ENCODE measurements around the gene EEPD1. TPM values are rescaled to one million over a fixed set of nuclear protein-coding genes. Genes with fewer than 3 reads are reported as not detected.

Gene EEPD1
- total RNA-seq, 1 experiment from 2014 or later: 5.0 TPM

DNA sequence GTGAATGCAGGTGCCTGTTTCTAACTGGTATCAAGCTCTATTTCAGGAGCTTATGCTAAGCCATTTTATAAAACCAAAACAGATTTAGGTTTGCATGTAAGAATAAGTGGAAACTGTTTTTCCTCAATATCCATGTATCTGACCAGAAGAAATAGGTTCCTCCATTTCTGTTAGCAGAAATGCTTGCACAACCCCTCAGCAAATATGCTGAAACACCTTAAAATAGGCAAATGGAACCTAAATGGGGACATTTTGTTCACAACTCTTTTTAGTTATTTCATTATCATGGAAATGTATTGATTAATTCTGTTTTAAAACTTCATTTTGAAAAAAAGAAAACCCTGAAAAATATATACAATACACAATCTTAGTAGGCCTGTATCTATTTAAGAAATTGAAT, 8.9 kb upstream of the EEPD1 start:
- Mint-ChIP-seq H3K4me3 (no peak overlapping the region), H3K36me3 (ENCODE audit: insufficient read depth in 1 of 3, low read depth in 3 of 3) (peaks cover 0 to 4% (median 2%) of the 10 kb centered on the region in 3 experiments; a peak in 3 of 7 replicates), H3K27ac (no peak overlapping the region), H3K4me1 (peaks cover 6 to 8% of the 10 kb centered on the region in 2 experiments), H3K27me3 (ENCODE audit: low read depth) (peaks cover 1% of the 10 kb centered on the region; the same call in 1 of the 2 replicates), H3K9me3 (peaks cover 0 to 3% of the 10 kb centered on the region in 2 experiments; a peak in 1 of 5 replicates)
- Histone ChIP-seq H3T11ph (ENCODE audit: low read length) (no peak overlapping the region), H3K18ac (ENCODE audit: insufficient read length, low read depth, low read length) (no peak overlapping the region), H3K79me2 (ENCODE audit: insufficient read depth, low read length) (no peaks in the 10 kb centered on the region), H4K8ac (replicated peaks; ENCODE audit: insufficient read length, low read depth, low read length) (no peak overlapping the region), H2BK120ac (ENCODE audit: low read depth, low read length, poor library complexity, severe bottlenecking) (no peak overlapping the region), H3K4me2 (ENCODE audit: insufficient read depth, insufficient read length, low read length) (no peak overlapping the region), H3K4me1 (ENCODE audit: insufficient read depth, low read length) (no peaks in the 10 kb centered on the region), H3K79me1 (ENCODE audit: insufficient read depth, low read depth, low read length, poor library complexity, severe bottlenecking) (no peaks in the 10 kb centered on the region), H3K4ac (ENCODE audit: low read depth, low read length) (no peak overlapping the region), H2BK20ac (ENCODE audit: low read depth, low read length, poor library complexity, severe bottlenecking) (no peak overlapping the region), H2BK12ac (ENCODE audit: insufficient read length, low read depth, low read length) (no peak overlapping the region), H2BK15ac (ENCODE audit: low read depth, low read length) (no peak overlapping the region), H3K9me3 (ENCODE audit: control insufficient read depth, low read depth, low read length) (no peaks in the 10 kb centered on the region), H2BK5ac (ENCODE audit: insufficient read length, low read length) (no peak overlapping the region), H4K5ac (ENCODE audit: insufficient read length, low read depth, low read length) (no peak overlapping the region), H4K91ac (ENCODE audit: insufficient read length, low read depth, low read length) (no peak overlapping the region), H3K27me3 (ENCODE audit: insufficient read depth, low read length) (no peaks in the 10 kb centered on the region), H3K56ac (ENCODE audit: insufficient read length, low read depth, low read length) (no peak overlapping the region), H2AK5ac (ENCODE audit: insufficient read length, low read length) (no peak overlapping the region), H3K23me2 (ENCODE audit: insufficient read length, low read depth, low read length, poor library complexity, severe bottlenecking) (no peaks in the 10 kb centered on the region), H4K20me1 (ENCODE audit: control insufficient read depth, insufficient read depth, insufficient read length) (no peaks in the 10 kb centered on the region), H2AFZ (ENCODE audit: low read length) (no peak overlapping the region), H3K14ac (ENCODE audit: insufficient read depth, low read length) (no peak overlapping the region), H3K23ac (ENCODE audit: insufficient read length, low read depth, low read length) (no peak overlapping the region), H3K27ac (ENCODE audit: insufficient read length, low read depth, low read length) (no peak overlapping the region), H3K9ac (ENCODE audit: extremely low read depth, insufficient read length, low read length) (no peak overlapping the region)
- TF ChIP-seq, protein P1, sequence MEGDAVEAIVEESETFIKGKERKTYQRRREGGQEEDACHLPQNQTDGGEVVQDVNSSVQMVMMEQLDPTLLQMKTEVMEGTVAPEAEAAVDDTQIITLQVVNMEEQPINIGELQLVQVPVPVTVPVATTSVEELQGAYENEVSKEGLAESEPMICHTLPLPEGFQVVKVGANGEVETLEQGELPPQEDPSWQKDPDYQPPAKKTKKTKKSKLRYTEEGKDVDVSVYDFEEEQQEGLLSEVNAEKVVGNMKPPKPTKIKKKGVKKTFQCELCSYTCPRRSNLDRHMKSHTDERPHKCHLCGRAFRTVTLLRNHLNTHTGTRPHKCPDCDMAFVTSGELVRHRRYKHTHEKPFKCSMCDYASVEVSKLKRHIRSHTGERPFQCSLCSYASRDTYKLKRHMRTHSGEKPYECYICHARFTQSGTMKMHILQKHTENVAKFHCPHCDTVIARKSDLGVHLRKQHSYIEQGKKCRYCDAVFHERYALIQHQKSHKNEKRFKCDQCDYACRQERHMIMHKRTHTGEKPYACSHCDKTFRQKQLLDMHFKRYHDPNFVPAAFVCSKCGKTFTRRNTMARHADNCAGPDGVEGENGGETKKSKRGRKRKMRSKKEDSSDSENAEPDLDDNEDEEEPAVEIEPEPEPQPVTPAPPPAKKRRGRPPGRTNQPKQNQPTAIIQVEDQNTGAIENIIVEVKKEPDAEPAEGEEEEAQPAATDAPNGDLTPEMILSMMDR (conservative IDR thresholded peaks at IDR 0.05): no peak
- DNase-seq: no peak

Measured in H9 (cell line).